Liver (tissue), 9 donors: ENCODE measurements around the gene IRAG1. TPM values are rescaled to one million over a fixed set of nuclear protein-coding genes. Genes with fewer than 3 reads are reported as not detected.

Source experiments
- DNase-seq: peaks from one replicate; pipeline ENCODE4 v3.0.0-alpha.2; 2017; ENCODE audit warnings: low spot score
- H3K27ac ChIP-seq, 2 donors: one replicate each; pipeline ENCODE4 v1.7.0; 2013; ENCODE audit warnings: inconsistent platforms in 2 of 2, low read length in 2 of 2, control low read depth in 1 of 2, low read depth in 1 of 2, mild to moderate bottlenecking in 1 of 2
- H3K27me3 ChIP-seq, 4 donors: one replicate each; pipeline versions ENCODE4 v1.6.1 to v1.7.0; 2013; ENCODE audit warnings: low read length in 3 of 4, inconsistent platforms in 1 of 4, mild to moderate bottlenecking in 1 of 4, moderate library complexity in 1 of 4; ENCODE audit not compliant: control insufficient read depth in 4 of 4, insufficient read depth in 4 of 4
- H3K36me3 ChIP-seq, 4 donors: one replicate each; pipeline versions ENCODE4 v1.6.1 to v1.7.0; 2013; ENCODE audit warnings: low read length in 3 of 4, mild to moderate bottlenecking in 3 of 4, low read depth in 1 of 4, moderate library complexity in 1 of 4; ENCODE audit not compliant: control insufficient read depth in 4 of 4, insufficient read depth in 3 of 4
- H3K4me1 ChIP-seq, 4 donors: one replicate each; pipeline versions ENCODE4 v1.6.1 to v1.7.0; 2013; ENCODE audit warnings: low read length in 3 of 4, mild to moderate bottlenecking in 3 of 4, moderate library complexity in 1 of 4; ENCODE audit not compliant: control insufficient read depth in 4 of 4, insufficient read depth in 4 of 4
- H3K4me3 ChIP-seq, 3 donors: one replicate each; pipeline versions ENCODE4 v1.6.1 to v1.7.0; 2013; ENCODE audit warnings: low read length in 3 of 3, control low read depth in 1 of 3, low read depth in 1 of 3, mild to moderate bottlenecking in 1 of 3
- H3K9ac ChIP-seq, 2 donors: one replicate each; pipeline ENCODE4 v1.7.0; 2013; ENCODE audit warnings: low read length in 2 of 2, mild to moderate bottlenecking in 2 of 2, moderate library complexity in 2 of 2, control low read depth in 1 of 2, low read depth in 1 of 2
- H3K9me3 ChIP-seq, 4 donors: one replicate each; pipeline versions ENCODE4 v1.6.1 to v1.7.0; 2013; ENCODE audit warnings: low read length in 3 of 4; ENCODE audit not compliant: control insufficient read depth in 4 of 4
- FOXA2 ChIP-seq: IDR thresholded peaks from 2 replicates; pipeline ENCODE4 v1.6.1; 2016; ENCODE audit warnings: antibody characterized with exemption
- GABPA ChIP-seq, 2 donors: IDR thresholded peaks in 1 of 2; conservative IDR thresholded peaks in 1 of 2; 2 replicates each; pipeline ENCODE4 v1.6.1; 2016; ENCODE audit warnings: antibody characterized with exemption in 2 of 2, mild to moderate bottlenecking in 1 of 2, moderate library complexity in 1 of 2
- HNF4G ChIP-seq: IDR thresholded peaks from 2 replicates; pipeline ENCODE4 v1.6.1; 2016; ENCODE audit warnings: antibody characterized with exemption
- JUND ChIP-seq, 2 donors: IDR thresholded peaks; 2 replicates each; pipeline ENCODE4 v1.6.1; 2016; ENCODE audit warnings: antibody characterized with exemption in 2 of 2
- RAD21 ChIP-seq, 2 donors: IDR thresholded peaks; 2 replicates each; pipeline ENCODE4 v1.6.1; 2016; ENCODE audit warnings: antibody characterized with exemption in 2 of 2, mild to moderate bottlenecking in 2 of 2
- RXRA ChIP-seq, 2 donors: IDR thresholded peaks; 2 replicates each; pipeline ENCODE4 v1.6.1; 2017 to 2018; ENCODE audit warnings: antibody characterized with exemption in 2 of 2, mild to moderate bottlenecking in 1 of 2
- SP1 ChIP-seq: IDR thresholded peaks from 2 replicates; pipeline ENCODE4 v1.6.1; 2018; ENCODE audit warnings: antibody characterized with exemption, mild to moderate bottlenecking
- YY1 ChIP-seq: IDR thresholded peaks from 2 replicates; pipeline ENCODE4 v1.6.1; 2016; ENCODE audit warnings: antibody characterized with exemption, mild to moderate bottlenecking
- WGBS: extraction: QIAGEN DNeasy Blood & Tissue Kit; methylation state at CpG from one replicate; pipeline ENCODE4 v1.1.7; 2013; 5-methylcytosine and 5-hydroxymethylcytosine counted together
- polyA plus RNA-seq, 2 donors: library from polyadenylated mRNA; stranded (reverse) in 1 of 2; unstranded in 1 of 2; fragments of 200-250 nt in 1 of 2; fragments of >200 nt in 1 of 2; fragmentation: Nextera tagmentation in 1 of 2; extraction: Ambion mirVana in 1 of 2; gene quantifications; one replicate each; pipeline versions ENCODE4 v1.2.1 to v1.2.3, GENCODE V29; 2013 to 2015
- total RNA-seq, 2 donors: library from RNA; depleted of rRNA; stranded (reverse); fragments of >200 nt; gene quantifications; one replicate each; pipeline ENCODE4 v1.2.3, GENCODE V29; 2014
- TF ChIP-seq, protein P1 (sequence below): fragments of 150-350 bp; IDR thresholded peaks from 2 replicates; pipeline ENCODE4 v1.5.1; 2017; ENCODE audit warnings: improper control_type of control experiment, low read depth, low read length; ENCODE audit not compliant: missing input control
- TF ChIP-seq, protein P2 (sequence below): IDR thresholded peaks from 2 replicates; pipeline ENCODE4 v1.6.1; 2016; ENCODE audit warnings: antibody characterized with exemption, mild to moderate bottlenecking
- TF ChIP-seq, protein P3 (sequence below): IDR thresholded peaks from 2 replicates; pipeline ENCODE4 v1.6.1; 2016; ENCODE audit warnings: antibody characterized with exemption
- TF ChIP-seq, protein P4 (sequence below): IDR thresholded peaks from 2 replicates; pipeline ENCODE4 v1.6.1; 2016; ENCODE audit warnings: antibody characterized with exemption
- donor health status: healthy.
- donor health status: healthy.
- donor health status: healthy.
- donor health status: healthy.
- donor health status: healthy.

IRAG1 gene
- total and polyA plus RNA-seq, 4 donors = 0.29 to 4.4 (median 2.0) TPM

DNA sequence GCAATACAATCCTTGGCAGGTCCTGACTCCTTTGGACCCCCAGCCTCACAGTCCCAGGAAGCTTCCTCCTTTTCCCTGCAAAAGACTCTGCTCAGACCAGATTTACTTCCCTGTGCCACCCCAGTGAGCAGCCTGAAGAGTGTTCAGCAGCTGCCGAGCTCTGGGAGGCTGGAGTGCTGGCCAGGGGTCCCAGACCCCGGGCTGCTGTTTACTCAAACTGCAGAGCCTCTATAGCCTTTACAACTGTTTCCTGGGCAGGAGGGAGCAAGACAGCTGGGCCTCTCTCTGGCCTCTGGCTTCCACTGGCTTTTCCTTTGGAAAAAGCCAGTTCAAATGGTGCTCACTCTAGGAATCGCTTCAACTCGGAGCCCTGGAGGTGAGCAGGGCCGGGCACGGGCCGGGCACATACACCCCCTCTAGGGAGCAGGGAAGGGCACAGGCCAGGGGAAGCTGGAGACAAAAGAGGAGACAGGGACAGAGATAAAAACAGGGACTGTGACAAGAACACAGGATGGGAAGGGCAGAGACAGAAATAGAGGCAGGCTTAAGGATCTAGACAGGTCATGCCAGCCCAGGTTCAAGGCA, 932 bp downstream of the IRAG1 start:
- 58% methylated on average over 7 of the region's 7 CpGs for WGBS
- Histone ChIP-seq H3K4me1 (no peaks in the 10 kb centered on the region), H3K27ac (peak overlapping the region in 1 of 2 donors; percentile 4), H3K9ac (no peak overlapping the region), H3K27me3 (no peaks in the 10 kb centered on the region), H3K36me3 (no peaks in the 10 kb centered on the region), H3K4me3 (peak overlapping the region in 1 of 3 donors; percentile 4), H3K9me3 (no peaks in the 10 kb centered on the region)
- TF ChIP-seq GABPA (IDR thresholded peaks at IDR 0.05 in 1 of 2, conservative IDR thresholded peaks at IDR 0.05 in 1 of 2) (no peak), FOXA2 (no peak), YY1 (no peak), SP1 (no peak)
- TF ChIP-seq, protein P1, sequence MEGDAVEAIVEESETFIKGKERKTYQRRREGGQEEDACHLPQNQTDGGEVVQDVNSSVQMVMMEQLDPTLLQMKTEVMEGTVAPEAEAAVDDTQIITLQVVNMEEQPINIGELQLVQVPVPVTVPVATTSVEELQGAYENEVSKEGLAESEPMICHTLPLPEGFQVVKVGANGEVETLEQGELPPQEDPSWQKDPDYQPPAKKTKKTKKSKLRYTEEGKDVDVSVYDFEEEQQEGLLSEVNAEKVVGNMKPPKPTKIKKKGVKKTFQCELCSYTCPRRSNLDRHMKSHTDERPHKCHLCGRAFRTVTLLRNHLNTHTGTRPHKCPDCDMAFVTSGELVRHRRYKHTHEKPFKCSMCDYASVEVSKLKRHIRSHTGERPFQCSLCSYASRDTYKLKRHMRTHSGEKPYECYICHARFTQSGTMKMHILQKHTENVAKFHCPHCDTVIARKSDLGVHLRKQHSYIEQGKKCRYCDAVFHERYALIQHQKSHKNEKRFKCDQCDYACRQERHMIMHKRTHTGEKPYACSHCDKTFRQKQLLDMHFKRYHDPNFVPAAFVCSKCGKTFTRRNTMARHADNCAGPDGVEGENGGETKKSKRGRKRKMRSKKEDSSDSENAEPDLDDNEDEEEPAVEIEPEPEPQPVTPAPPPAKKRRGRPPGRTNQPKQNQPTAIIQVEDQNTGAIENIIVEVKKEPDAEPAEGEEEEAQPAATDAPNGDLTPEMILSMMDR = no peak
- TF ChIP-seq, protein P2, sequence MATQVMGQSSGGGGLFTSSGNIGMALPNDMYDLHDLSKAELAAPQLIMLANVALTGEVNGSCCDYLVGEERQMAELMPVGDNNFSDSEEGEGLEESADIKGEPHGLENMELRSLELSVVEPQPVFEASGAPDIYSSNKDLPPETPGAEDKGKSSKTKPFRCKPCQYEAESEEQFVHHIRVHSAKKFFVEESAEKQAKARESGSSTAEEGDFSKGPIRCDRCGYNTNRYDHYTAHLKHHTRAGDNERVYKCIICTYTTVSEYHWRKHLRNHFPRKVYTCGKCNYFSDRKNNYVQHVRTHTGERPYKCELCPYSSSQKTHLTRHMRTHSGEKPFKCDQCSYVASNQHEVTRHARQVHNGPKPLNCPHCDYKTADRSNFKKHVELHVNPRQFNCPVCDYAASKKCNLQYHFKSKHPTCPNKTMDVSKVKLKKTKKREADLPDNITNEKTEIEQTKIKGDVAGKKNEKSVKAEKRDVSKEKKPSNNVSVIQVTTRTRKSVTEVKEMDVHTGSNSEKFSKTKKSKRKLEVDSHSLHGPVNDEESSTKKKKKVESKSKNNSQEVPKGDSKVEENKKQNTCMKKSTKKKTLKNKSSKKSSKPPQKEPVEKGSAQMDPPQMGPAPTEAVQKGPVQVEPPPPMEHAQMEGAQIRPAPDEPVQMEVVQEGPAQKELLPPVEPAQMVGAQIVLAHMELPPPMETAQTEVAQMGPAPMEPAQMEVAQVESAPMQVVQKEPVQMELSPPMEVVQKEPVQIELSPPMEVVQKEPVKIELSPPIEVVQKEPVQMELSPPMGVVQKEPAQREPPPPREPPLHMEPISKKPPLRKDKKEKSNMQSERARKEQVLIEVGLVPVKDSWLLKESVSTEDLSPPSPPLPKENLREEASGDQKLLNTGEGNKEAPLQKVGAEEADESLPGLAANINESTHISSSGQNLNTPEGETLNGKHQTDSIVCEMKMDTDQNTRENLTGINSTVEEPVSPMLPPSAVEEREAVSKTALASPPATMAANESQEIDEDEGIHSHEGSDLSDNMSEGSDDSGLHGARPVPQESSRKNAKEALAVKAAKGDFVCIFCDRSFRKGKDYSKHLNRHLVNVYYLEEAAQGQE = no peak
- TF ChIP-seq, protein P3, sequence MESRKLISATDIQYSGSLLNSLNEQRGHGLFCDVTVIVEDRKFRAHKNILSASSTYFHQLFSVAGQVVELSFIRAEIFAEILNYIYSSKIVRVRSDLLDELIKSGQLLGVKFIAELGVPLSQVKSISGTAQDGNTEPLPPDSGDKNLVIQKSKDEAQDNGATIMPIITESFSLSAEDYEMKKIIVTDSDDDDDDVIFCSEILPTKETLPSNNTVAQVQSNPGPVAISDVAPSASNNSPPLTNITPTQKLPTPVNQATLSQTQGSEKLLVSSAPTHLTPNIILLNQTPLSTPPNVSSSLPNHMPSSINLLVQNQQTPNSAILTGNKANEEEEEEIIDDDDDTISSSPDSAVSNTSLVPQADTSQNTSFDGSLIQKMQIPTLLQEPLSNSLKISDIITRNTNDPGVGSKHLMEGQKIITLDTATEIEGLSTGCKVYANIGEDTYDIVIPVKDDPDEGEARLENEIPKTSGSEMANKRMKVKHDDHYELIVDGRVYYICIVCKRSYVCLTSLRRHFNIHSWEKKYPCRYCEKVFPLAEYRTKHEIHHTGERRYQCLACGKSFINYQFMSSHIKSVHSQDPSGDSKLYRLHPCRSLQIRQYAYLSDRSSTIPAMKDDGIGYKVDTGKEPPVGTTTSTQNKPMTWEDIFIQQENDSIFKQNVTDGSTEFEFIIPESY = no peak
- no peak for DNase-seq

DNA sequence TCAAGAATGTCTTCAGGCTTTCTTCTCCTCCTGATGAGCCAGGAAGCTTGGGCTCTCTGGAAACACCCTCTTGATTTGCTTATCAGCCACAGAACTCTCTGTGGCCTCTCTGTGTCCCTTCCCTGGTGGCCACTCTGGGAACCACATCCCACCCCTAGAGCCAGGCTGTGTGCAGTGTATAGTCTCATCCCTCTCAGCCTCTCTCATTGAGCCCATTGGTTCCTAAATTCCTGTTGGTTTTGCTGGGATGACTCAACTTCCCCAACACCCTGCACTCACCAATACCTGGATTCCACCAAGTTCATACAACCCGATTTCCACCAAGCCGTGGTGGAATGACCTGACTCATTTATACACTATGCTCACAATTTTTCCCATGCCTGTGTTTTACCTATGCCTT, 5.2 kb downstream of the IRAG1 start:
- WGBS = 96% methylated on average over 2 of the region's 2 CpGs

More for the DNA sequence above, 5.2 kb downstream of the IRAG1 start:
- no peak for DNase-seq
- H3K27me3 ChIP-seq = no peaks in the 10 kb centered on the region
- H3K27ac ChIP-seq = no peak overlapping the region
- no peaks in the 10 kb centered on the region for H3K4me1 ChIP-seq
- no peak overlapping the region for H3K9ac ChIP-seq
- no peaks in the 10 kb centered on the region for H3K36me3 ChIP-seq
- no peak overlapping the region for H3K4me3 ChIP-seq
- no peaks in the 10 kb centered on the region for H3K9me3 ChIP-seq
- TF ChIP-seq, protein P2 = no peak
- TF ChIP-seq RAD21 (IDR thresholded peaks at IDR 0.05) (no peak), JUND (IDR thresholded peaks at IDR 0.05) (no peak), RXRA (IDR thresholded peaks at IDR 0.05) (no peak), SP1 (no peak), FOXA2 (no peak), HNF4G (no peak)
- TF ChIP-seq, protein P4, sequence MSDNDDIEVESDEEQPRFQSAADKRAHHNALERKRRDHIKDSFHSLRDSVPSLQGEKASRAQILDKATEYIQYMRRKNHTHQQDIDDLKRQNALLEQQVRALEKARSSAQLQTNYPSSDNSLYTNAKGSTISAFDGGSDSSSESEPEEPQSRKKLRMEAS = no peak
